Panc1 (cell line): ENCODE measurements around the gene BMF. TPM values are rescaled to one million over a fixed set of nuclear protein-coding genes. Genes with fewer than 3 reads are reported as not detected.

Source experiments
- ATAC-seq: fragments of 200-7000 bp; cut with Tn5 transposase; 2 replicates; pipeline ENCODE4 v1.9.1; 2020; ENCODE audit warnings: mild to moderate bottlenecking, moderate library complexity
- BruUV-seq: library from RNA; stranded (reverse); fragments of 400-500 nt; replicated peaks from 2 replicates; lab custom pipeline; 2021; lab: Mats Ljungman, UMichigan
- CTCF ChIA-PET: fragments of 300-600 bp; sonication (Branson Sonifier 250); formaldehyde crosslinking; loops from one replicate; lab custom pipeline; 2022; ENCODE audit warnings: antibody characterized with exemption; lab: Charles Lee
- POLR2A ChIA-PET: fragments of 300-600 bp; sonication (Branson Sonifier 250); formaldehyde crosslinking; loops from one replicate; lab custom pipeline; 2022; ENCODE audit warnings: antibody characterized with exemption; lab: Charles Lee
- DNase-seq: peaks from one replicate; pipeline ENCODE4 v3.0.0-alpha.2; 2010; ENCODE audit warnings: low read depth, low spot score
- H3K27ac ChIP-seq: 2 replicates; pipeline ENCODE4 v1.5.1; 2011; ENCODE audit warnings: mild to moderate bottlenecking, low read length, inconsistent platforms
- H3K27me3 ChIP-seq: fragments of 200-500 bp; sonication (Bioruptor generic); 2 replicates; pipeline ENCODE4 v1.6.0; 2014; ENCODE audit warnings: low read length, inconsistent platforms; ENCODE audit not compliant: control insufficient read depth, insufficient read depth
- H3K36me3 ChIP-seq: fragments of 200-500 bp; sonication (Bioruptor generic); 2 replicates; pipeline ENCODE4 v1.5.1; 2014; ENCODE audit warnings: inconsistent platforms, mild to moderate bottlenecking, low read length, moderate library complexity; ENCODE audit not compliant: control insufficient read depth, insufficient read depth
- H3K4me1 ChIP-seq: 2 replicates; pipeline ENCODE4 v1.5.1; 2011; ENCODE audit warnings: inconsistent platforms, mild to moderate bottlenecking, low read length, moderate library complexity; ENCODE audit not compliant: control insufficient read depth, insufficient read depth
- H3K4me3 ChIP-seq, 2 experiments: 2 replicates each; pipeline ENCODE4 v1.5.1; 2011 to 2012; ENCODE audit warnings: low read depth in 2 of 2, low read length in 2 of 2, mild to moderate bottlenecking in 2 of 2, inconsistent platforms in 1 of 2, moderate library complexity in 1 of 2
- H3K9me3 ChIP-seq: fragments of 200-500 bp; sonication (Bioruptor generic); 2 replicates; pipeline ENCODE4 v1.5.1; 2014; ENCODE audit warnings: low read depth, mild to moderate bottlenecking, inconsistent platforms, low read length, moderate library complexity; ENCODE audit not compliant: control insufficient read depth, insufficient read depth
- POLR2AphosphoS5 ChIP-seq: IDR thresholded peaks from 2 replicates; pipeline ENCODE4 v1.6.1; 2012; ENCODE audit warnings: mild to moderate bottlenecking, low read depth, low read length, moderate library complexity
- SIN3A ChIP-seq: IDR thresholded peaks from 2 replicates; pipeline ENCODE4 v1.6.1; 2012; ENCODE audit warnings: low read depth, mild to moderate bottlenecking, low read length, moderate library complexity, borderline replicate concordance; ENCODE audit not compliant: insufficient read depth
- TCF7L2 ChIP-seq: IDR thresholded peaks from 2 replicates; pipeline ENCODE4 v1.6.1; 2011; ENCODE audit warnings: mild to moderate bottlenecking, low read depth, low read length, inconsistent platforms
- in situ Hi-C: cut with HindIII; loops from 2 replicates; pipeline ENCODE4 v1.10.0; 2016; ENCODE audit warnings: low sequenced_read_pairs, low pct_unique_long_range_greater_than_20kb
- intact Hi-C: fragments of 100-400 bp; cut with micrococcal nuclease; formaldehyde crosslinking; loops from one replicate; pipeline ENCODE4 v1.10.0; 2022; ENCODE audit not compliant: unreplicated experiment
- total RNA-seq: library from RNA; stranded (reverse); gene quantifications from one replicate; pipeline ENCODE4 v1.2.1, GENCODE V29; 2021; ENCODE audit not compliant: unreplicated experiment
- TF ChIP-seq, protein P1 (sequence below): fragments of 450-650 bp; IDR thresholded peaks from 2 replicates; pipeline ENCODE4 v1.5.1; 2017; ENCODE audit warnings: mild to moderate bottlenecking
- TF ChIP-seq, protein P2 (sequence below), 2 experiments: IDR thresholded peaks; 2 replicates each; pipeline ENCODE4 v1.6.1; 2011 to 2012; ENCODE audit warnings: low read depth in 2 of 2, control low read depth in 1 of 2, low read length in 1 of 2, mild to moderate bottlenecking in 1 of 2, moderate library complexity in 1 of 2; ENCODE audit not compliant: insufficient read depth in 1 of 2

Gene BMF
- total RNA-seq, 1 experiment from 2014 or later = 7.8 TPM

DNA sequence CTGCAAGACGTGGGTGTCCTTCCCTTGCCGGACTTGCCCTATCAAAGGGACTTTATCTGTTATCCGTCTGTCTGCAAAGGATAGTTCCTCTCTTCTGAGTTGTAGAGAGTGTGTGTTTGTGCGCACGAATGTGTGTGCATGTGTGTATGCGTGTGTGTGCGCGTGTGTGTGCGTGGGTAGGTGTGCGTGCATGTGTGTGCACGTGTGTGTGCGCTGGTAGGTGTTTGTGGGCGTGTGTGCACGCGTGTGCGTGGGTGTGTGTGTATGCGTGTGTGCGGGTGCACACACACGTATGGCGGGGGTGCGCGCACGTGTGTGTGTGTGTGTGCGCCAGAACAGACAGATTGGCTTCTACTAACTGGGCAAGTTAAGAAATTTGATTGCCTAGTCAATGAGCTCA, 4.1 kb upstream of the BMF start:
- Histone ChIP-seq H3K4me3 (no peak overlapping the region), H3K36me3 (no peaks in the 10 kb centered on the region), H3K27me3 (no peaks in the 10 kb centered on the region), H3K4me1 (peaks cover 6% of the 10 kb centered on the region), H3K9me3 (no peaks in the 10 kb centered on the region), H3K27ac (no peak overlapping the region)
- CTCF ChIA-PET = interaction anchor here (0.6 kb wide), 2 partner anchors 55 to 67 kb away, joined by 3 to 8 read pairs; no protein-coding TSS in a partner anchor
- POLR2A ChIA-PET = no interaction called here
- ATAC-seq = no peak
- intact Hi-C loops = no loop called here
- TF ChIP-seq, protein P1, sequence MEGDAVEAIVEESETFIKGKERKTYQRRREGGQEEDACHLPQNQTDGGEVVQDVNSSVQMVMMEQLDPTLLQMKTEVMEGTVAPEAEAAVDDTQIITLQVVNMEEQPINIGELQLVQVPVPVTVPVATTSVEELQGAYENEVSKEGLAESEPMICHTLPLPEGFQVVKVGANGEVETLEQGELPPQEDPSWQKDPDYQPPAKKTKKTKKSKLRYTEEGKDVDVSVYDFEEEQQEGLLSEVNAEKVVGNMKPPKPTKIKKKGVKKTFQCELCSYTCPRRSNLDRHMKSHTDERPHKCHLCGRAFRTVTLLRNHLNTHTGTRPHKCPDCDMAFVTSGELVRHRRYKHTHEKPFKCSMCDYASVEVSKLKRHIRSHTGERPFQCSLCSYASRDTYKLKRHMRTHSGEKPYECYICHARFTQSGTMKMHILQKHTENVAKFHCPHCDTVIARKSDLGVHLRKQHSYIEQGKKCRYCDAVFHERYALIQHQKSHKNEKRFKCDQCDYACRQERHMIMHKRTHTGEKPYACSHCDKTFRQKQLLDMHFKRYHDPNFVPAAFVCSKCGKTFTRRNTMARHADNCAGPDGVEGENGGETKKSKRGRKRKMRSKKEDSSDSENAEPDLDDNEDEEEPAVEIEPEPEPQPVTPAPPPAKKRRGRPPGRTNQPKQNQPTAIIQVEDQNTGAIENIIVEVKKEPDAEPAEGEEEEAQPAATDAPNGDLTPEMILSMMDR = no peak
- TF ChIP-seq POLR2AphosphoS5 = no peak
- TF ChIP-seq, protein P2, sequence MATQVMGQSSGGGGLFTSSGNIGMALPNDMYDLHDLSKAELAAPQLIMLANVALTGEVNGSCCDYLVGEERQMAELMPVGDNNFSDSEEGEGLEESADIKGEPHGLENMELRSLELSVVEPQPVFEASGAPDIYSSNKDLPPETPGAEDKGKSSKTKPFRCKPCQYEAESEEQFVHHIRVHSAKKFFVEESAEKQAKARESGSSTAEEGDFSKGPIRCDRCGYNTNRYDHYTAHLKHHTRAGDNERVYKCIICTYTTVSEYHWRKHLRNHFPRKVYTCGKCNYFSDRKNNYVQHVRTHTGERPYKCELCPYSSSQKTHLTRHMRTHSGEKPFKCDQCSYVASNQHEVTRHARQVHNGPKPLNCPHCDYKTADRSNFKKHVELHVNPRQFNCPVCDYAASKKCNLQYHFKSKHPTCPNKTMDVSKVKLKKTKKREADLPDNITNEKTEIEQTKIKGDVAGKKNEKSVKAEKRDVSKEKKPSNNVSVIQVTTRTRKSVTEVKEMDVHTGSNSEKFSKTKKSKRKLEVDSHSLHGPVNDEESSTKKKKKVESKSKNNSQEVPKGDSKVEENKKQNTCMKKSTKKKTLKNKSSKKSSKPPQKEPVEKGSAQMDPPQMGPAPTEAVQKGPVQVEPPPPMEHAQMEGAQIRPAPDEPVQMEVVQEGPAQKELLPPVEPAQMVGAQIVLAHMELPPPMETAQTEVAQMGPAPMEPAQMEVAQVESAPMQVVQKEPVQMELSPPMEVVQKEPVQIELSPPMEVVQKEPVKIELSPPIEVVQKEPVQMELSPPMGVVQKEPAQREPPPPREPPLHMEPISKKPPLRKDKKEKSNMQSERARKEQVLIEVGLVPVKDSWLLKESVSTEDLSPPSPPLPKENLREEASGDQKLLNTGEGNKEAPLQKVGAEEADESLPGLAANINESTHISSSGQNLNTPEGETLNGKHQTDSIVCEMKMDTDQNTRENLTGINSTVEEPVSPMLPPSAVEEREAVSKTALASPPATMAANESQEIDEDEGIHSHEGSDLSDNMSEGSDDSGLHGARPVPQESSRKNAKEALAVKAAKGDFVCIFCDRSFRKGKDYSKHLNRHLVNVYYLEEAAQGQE (IDR thresholded peaks at IDR 0.05; ENCODE audit: insufficient read depth in 1 of 2, low read depth in 2 of 2, low read length in 1 of 2) = no peak
- TF ChIP-seq SIN3A = no peak
- TF ChIP-seq TCF7L2 = no peak
- in situ Hi-C loops = no loop called here
- no TSS peak for BruUV-seq
- no peak for DNase-seq

DNA sequence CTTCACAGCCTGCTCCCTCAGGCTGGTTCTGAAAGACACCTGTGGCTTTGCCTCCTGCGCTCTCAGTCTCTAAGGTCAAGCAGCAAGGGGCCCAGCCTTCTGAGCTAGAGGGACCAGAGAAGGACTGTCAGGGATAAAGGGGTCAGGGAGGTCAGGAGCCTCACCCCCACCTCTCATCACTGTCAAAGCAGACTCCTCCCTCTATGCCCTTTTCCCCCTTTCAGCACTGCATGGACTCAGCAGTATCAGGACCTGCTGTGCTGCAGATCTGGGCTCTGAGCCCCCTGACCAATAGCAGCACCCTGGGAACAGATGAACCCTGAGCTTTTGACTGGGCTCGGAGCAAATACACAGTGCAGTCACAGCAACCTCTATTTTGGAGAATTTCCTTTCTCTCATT, 3.2 kb upstream of the BMF start:
- no peak for TF ChIP-seq SIN3A
- no peak for TF ChIP-seq POLR2AphosphoS5
- TF ChIP-seq, protein P2 (IDR thresholded peaks at IDR 0.05; ENCODE audit: insufficient read depth in 1 of 2, low read depth in 2 of 2, low read length in 1 of 2) = no peak
- TF ChIP-seq, protein P1 = no peak
- ChIA-PET CTCF (interaction anchor here (0.5 kb wide), 1 partner anchor 62 kb away, joined by 8 read pairs; no protein-coding TSS in a partner anchor), POLR2A (interaction anchor here (0.8 kb wide), 1 partner anchor 30 kb away, joined by 3 read pairs; no protein-coding TSS in a partner anchor)
- intact Hi-C loops = no loop called here
- in situ Hi-C loops = no loop called here
- H3K9me3 ChIP-seq = no peaks in the 10 kb centered on the region
- ATAC-seq (no peak), DNase-seq (no peak)
- H3K27ac ChIP-seq = no peak overlapping the region
- H3K4me1 ChIP-seq = peaks cover 9% of the 10 kb centered on the region
- no peak overlapping the region for H3K4me3 ChIP-seq
- no peaks in the 10 kb centered on the region for H3K36me3 ChIP-seq
- BruUV-seq = no TSS peak
- H3K27me3 ChIP-seq = no peaks in the 10 kb centered on the region
